NT2/D1 (cell line): ENCODE results near the gene BRINP1.

Source experiments
- SUZ12 ChIP-seq: IDR thresholded peaks from 2 replicates; pipeline ENCODE4 v1.6.1; 2011; ENCODE audit not compliant: insufficient read length, insufficient read depth; ENCODE audit errors: extremely low read depth
- YY1 ChIP-seq: IDR thresholded peaks from 2 replicates; pipeline ENCODE4 v1.6.1; 2011; ENCODE audit not compliant: insufficient read length, insufficient read depth

GRCh38 chr9:119339056-119339455 lies 30.2 kb downstream of the BRINP1 start:
- TF ChIP-seq SUZ12 (no peak), YY1 (no peak)
